ENCODE results near the gene BMI1.

Gene BMI1

GRCh38 chr10:22325272-22326144 lies 4.6 kb downstream of the BMI1 start:
- H3K4me1 ChIP-seq (ENCODE audit: control insufficient read depth in 2 of 2, insufficient read depth in 2 of 2, low read length in 2 of 2), result peaks cover 14 to 25% of the 10 kb centered on the region in 2 donors
- peak overlapping the region in 1 of 2 donors; percentile 35 for H3K27ac ChIP-seq (ENCODE audit: low read depth in 2 of 2, low read length in 2 of 2)

GRCh38 chr10:22326145-22326702 lies 5.3 kb downstream of the BMI1 start:
- H3K9me3 ChIP-seq (ENCODE audit: control insufficient read depth in 2 of 2, low read length in 2 of 2), result no peaks in the 10 kb centered on the region
- no peak overlapping the region for H3K27ac ChIP-seq (ENCODE audit: low read depth in 2 of 2, low read length in 2 of 2)
- H3K27me3 ChIP-seq (ENCODE audit: control insufficient read depth in 2 of 2, insufficient read depth in 2 of 2, low read length in 2 of 2), result peaks cover 16 to 28% of the 10 kb centered on the region in 2 donors
- peak overlapping the region; percentile 15 to 58 for H3K9ac ChIP-seq (ENCODE audit: low read depth in 1 of 2, low read length in 2 of 2)
- peaks cover 11 to 17% of the 10 kb centered on the region in 2 donors for H3K36me3 ChIP-seq (ENCODE audit: control insufficient read depth in 2 of 2, insufficient read depth in 2 of 2, low read length in 2 of 2)
- H3K4me1 ChIP-seq (ENCODE audit: control insufficient read depth in 2 of 2, insufficient read depth in 2 of 2, low read length in 2 of 2), result peaks cover 14 to 25% of the 10 kb centered on the region in 2 donors
- peak overlapping the region; percentile 72 to 76 for H3K4me3 ChIP-seq (ENCODE audit: low read length in 2 of 2)

More at GRCh38 chr10:22325272-22326144, 4.6 kb downstream of the BMI1 start:
- Histone ChIP-seq H3K36me3 (ENCODE audit: control insufficient read depth in 2 of 2, insufficient read depth in 2 of 2, low read length in 2 of 2) (peaks cover 11 to 17% of the 10 kb centered on the region in 2 donors), H3K9me3 (ENCODE audit: control insufficient read depth in 2 of 2, low read length in 2 of 2) (no peaks in the 10 kb centered on the region), H3K27me3 (ENCODE audit: control insufficient read depth in 2 of 2, insufficient read depth in 2 of 2, low read length in 2 of 2) (peaks cover 16 to 28% of the 10 kb centered on the region in 2 donors), H3K4me3 (ENCODE audit: low read length in 2 of 2) (peak overlapping the region; percentile 72 to 82), H3K9ac (ENCODE audit: low read depth in 1 of 2, low read length in 2 of 2) (peak overlapping the region; percentile 58 to 72)

GRCh38 chr10:22329150-22329549 lies 8.3 kb downstream of the BMI1 start:
- Histone ChIP-seq H3K9ac (ENCODE audit: low read depth in 1 of 2, low read length in 2 of 2) (no peak overlapping the region), H3K36me3 (ENCODE audit: control insufficient read depth in 2 of 2, insufficient read depth in 2 of 2, low read length in 2 of 2) (peaks cover 11 to 17% of the 10 kb centered on the region in 2 donors), H3K27ac (ENCODE audit: low read depth in 2 of 2, low read length in 2 of 2) (no peak overlapping the region), H3K4me3 (ENCODE audit: low read length in 2 of 2) (no peak overlapping the region), H3K4me1 (ENCODE audit: control insufficient read depth in 2 of 2, insufficient read depth in 2 of 2, low read length in 2 of 2) (peaks cover 5 to 14% of the 10 kb centered on the region in 2 donors), H3K27me3 (ENCODE audit: control insufficient read depth in 2 of 2, insufficient read depth in 2 of 2, low read length in 2 of 2) (peaks cover 6 to 12% of the 10 kb centered on the region in 2 donors), H3K9me3 (ENCODE audit: control insufficient read depth in 2 of 2, low read length in 2 of 2) (no peaks in the 10 kb centered on the region)

- Histone ChIP-seq H3K9me3 (ENCODE audit: control insufficient read depth in 2 of 2, low read length in 2 of 2) (no peaks in the 10 kb centered on the region), H3K9ac (ENCODE audit: low read depth in 1 of 2, low read length in 2 of 2) (no peak overlapping the region), H3K27ac (ENCODE audit: low read depth in 2 of 2, low read length in 2 of 2) (no peak overlapping the region), H3K27me3 (ENCODE audit: control insufficient read depth in 2 of 2, insufficient read depth in 2 of 2, low read length in 2 of 2) (peaks cover 30 to 35% of the 10 kb centered on the region in 2 donors), H3K36me3 (ENCODE audit: control insufficient read depth in 2 of 2, insufficient read depth in 2 of 2, low read length in 2 of 2) (peaks cover 11 to 17% of the 10 kb centered on the region in 2 donors), H3K4me3 (ENCODE audit: low read length in 2 of 2) (no peak overlapping the region), H3K4me1 (ENCODE audit: control insufficient read depth in 2 of 2, insufficient read depth in 2 of 2, low read length in 2 of 2) (peaks cover 11 to 18% of the 10 kb centered on the region in 2 donors)
Measured at GRCh38 chr10:22332116-22332692, 11.3 kb downstream of the BMI1 start.

GRCh38 chr10:22333167-22333974 lies 12.5 kb downstream of the BMI1 start:
- Histone ChIP-seq H3K27ac (ENCODE audit: low read depth in 2 of 2, low read length in 2 of 2) (peak overlapping the region in 1 of 2 donors; percentile 33), H3K4me3 (ENCODE audit: low read length in 2 of 2) (no peak overlapping the region), H3K4me1 (ENCODE audit: control insufficient read depth in 2 of 2, insufficient read depth in 2 of 2, low read length in 2 of 2) (peaks cover 11 to 18% of the 10 kb centered on the region in 2 donors), H3K27me3 (ENCODE audit: control insufficient read depth in 2 of 2, insufficient read depth in 2 of 2, low read length in 2 of 2) (peaks cover 41 to 46% of the 10 kb centered on the region in 2 donors), H3K36me3 (ENCODE audit: control insufficient read depth in 2 of 2, insufficient read depth in 2 of 2, low read length in 2 of 2) (peaks cover 11 to 13% of the 10 kb centered on the region in 2 donors), H3K9me3 (ENCODE audit: control insufficient read depth in 2 of 2, low read length in 2 of 2) (no peaks in the 10 kb centered on the region), H3K9ac (ENCODE audit: low read depth in 1 of 2, low read length in 2 of 2) (no peak overlapping the region)

GRCh38 chr10:22333975-22334282 lies 13.0 kb downstream of the BMI1 start:
- no peak overlapping the region for H3K27ac ChIP-seq (ENCODE audit: low read depth in 2 of 2, low read length in 2 of 2)
- H3K36me3 ChIP-seq (ENCODE audit: control insufficient read depth in 2 of 2, insufficient read depth in 2 of 2, low read length in 2 of 2), result peaks cover 11 to 12% of the 10 kb centered on the region in 2 donors
- no peak overlapping the region for H3K4me3 ChIP-seq (ENCODE audit: low read length in 2 of 2)
- peaks cover 47 to 52% of the 10 kb centered on the region in 2 donors for H3K27me3 ChIP-seq (ENCODE audit: control insufficient read depth in 2 of 2, insufficient read depth in 2 of 2, low read length in 2 of 2)
- no peak overlapping the region for H3K9ac ChIP-seq (ENCODE audit: low read depth in 1 of 2, low read length in 2 of 2)
- H3K4me1 ChIP-seq (ENCODE audit: control insufficient read depth in 2 of 2, insufficient read depth in 2 of 2, low read length in 2 of 2), result peaks cover 11 to 18% of the 10 kb centered on the region in 2 donors
- no peaks in the 10 kb centered on the region for H3K9me3 ChIP-seq (ENCODE audit: control insufficient read depth in 2 of 2, low read length in 2 of 2)

GRCh38 chr10:22334414-22335172 lies 13.7 kb downstream of the BMI1 start:
- Histone ChIP-seq H3K27ac (ENCODE audit: low read depth in 2 of 2, low read length in 2 of 2) (no peak overlapping the region), H3K9me3 (ENCODE audit: control insufficient read depth in 2 of 2, low read length in 2 of 2) (no peaks in the 10 kb centered on the region), H3K36me3 (ENCODE audit: control insufficient read depth in 2 of 2, insufficient read depth in 2 of 2, low read length in 2 of 2) (peaks cover 4 to 7% of the 10 kb centered on the region in 2 donors), H3K9ac (ENCODE audit: low read depth in 1 of 2, low read length in 2 of 2) (peak overlapping the region; percentile 1 to 67), H3K4me3 (ENCODE audit: low read length in 2 of 2) (peak overlapping the region; percentile 65 to 68), H3K27me3 (ENCODE audit: control insufficient read depth in 2 of 2, insufficient read depth in 2 of 2, low read length in 2 of 2) (peaks cover 51 to 57% of the 10 kb centered on the region in 2 donors), H3K4me1 (ENCODE audit: control insufficient read depth in 2 of 2, insufficient read depth in 2 of 2, low read length in 2 of 2) (peaks cover 12 to 18% of the 10 kb centered on the region in 2 donors)

- Histone ChIP-seq H3K9me3 (ENCODE audit: control insufficient read depth in 2 of 2, low read length in 2 of 2) (no peaks in the 10 kb centered on the region), H3K27me3 (ENCODE audit: control insufficient read depth in 2 of 2, insufficient read depth in 2 of 2, low read length in 2 of 2) (peaks cover 51 to 57% of the 10 kb centered on the region in 2 donors), H3K4me3 (ENCODE audit: low read length in 2 of 2) (peak overlapping the region; percentile 65 to 68), H3K27ac (ENCODE audit: low read depth in 2 of 2, low read length in 2 of 2) (no peak overlapping the region), H3K36me3 (ENCODE audit: control insufficient read depth in 2 of 2, insufficient read depth in 2 of 2, low read length in 2 of 2) (no peaks in the 10 kb centered on the region), H3K9ac (ENCODE audit: low read depth in 1 of 2, low read length in 2 of 2) (peak overlapping the region; percentile 11 to 67), H3K4me1 (ENCODE audit: control insufficient read depth in 2 of 2, insufficient read depth in 2 of 2, low read length in 2 of 2) (peaks cover 17 to 22% of the 10 kb centered on the region in 2 donors)
Measured at GRCh38 chr10:22335173-22335933, 14.5 kb downstream of the BMI1 start.

Measured in mucosa of rectum (tissue), 2 donors.